Amniotic stem cell (primary cell): ENCODE results near the gene RAD51B.

Experiments used
- DNase-seq: peaks from one replicate; lab custom pipeline; 2025; lab: John Stamatoyannopoulos, UW

RAD51B gene

GRCh38 chr14:68366656-68367055, 547.1 kb downstream of the RAD51B start:
- no peak for DNase-seq

DNA sequence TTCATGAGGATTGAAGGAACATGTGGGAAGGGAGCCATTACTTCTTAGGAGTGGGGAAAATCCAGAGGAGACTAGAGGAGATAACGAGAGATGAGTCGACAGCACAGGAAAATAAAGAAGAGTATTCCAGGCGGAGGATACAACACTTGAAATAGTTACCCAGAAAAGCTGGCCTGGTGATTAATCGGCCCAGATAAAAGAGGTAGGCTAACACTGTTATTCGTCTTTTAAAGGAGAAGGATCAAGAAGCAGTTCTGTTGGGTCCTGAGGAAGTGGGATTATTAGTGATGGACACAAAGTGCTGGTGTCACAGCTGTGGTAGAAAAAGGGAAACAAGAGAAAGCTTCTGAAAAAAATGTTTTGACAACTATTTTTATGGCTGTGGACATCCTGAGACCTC, 548.0 kb downstream of the RAD51B start:
- DNase-seq = no peak

DNA sequence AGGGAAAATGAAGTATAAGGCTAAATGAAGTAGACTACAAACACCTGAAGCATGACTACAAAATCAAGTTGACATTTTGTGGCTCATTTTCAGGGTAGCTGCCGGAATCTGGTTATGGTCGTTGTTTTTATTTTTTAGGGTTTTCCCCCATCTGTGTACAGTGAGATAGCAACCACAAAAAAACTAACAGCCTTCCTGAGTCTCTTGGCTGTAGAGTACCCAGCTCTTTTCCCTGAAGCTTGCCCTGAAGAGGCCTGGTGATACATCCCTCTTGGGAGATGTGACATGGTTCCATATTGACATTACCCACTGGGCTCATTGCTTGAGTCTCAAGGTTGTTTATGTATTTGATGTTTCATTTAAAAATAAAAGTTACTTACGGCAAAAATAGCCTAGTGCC, 549.3 kb downstream of the RAD51B start:
- no peak for DNase-seq

DNA sequence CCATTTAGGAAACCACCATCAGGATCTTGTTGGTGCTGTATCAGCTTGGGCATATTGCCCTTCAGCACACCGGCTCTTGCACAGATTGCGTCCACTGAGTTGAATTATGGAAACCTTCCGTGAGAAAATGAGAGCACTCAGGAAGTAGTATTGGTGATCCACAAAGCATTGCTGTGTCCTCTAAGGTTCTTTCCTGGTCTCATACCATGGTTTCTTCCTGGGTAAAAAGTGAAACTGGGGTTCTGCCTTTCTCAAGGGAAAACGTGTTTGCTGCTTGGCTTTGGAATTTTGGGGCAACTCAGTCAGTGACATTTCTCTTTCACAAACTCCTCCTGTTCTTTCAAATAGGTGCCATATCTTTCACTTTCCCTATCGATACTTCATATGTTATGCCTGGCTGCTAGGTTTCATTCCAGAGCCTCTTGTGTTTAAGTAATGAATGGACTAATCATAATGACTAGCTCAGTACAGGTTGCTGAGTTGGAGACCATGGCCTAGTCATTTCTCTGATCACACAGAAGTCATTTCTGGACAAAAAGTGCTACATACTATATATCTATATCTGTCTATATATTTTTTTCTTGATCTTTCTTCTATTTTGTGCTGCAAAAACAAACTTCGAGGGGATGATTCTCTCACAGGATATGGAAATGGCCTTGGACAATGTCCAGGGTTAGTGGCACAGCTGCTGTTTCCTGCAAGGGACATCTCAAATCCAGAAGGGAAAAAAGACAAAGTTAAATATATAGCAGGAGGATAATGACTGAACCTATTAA, 549.9 kb downstream of the RAD51B start:
- DNase-seq = no peak

DNA sequence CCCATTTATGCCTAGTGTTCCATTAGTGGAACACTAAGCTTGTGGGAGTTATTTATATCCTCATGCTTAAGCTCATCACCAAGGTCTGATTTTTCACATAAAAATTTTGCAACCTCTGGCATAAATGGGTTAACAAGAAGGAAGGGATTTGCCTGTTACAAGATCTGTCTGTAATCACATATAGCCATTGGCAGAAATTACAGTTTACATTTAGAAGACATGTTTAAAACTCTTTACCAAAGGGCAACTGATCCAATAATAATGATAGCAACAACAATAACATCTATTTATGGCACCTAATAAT, 550.4 kb downstream of the RAD51B start:
- DNase-seq = no peak

DNA sequence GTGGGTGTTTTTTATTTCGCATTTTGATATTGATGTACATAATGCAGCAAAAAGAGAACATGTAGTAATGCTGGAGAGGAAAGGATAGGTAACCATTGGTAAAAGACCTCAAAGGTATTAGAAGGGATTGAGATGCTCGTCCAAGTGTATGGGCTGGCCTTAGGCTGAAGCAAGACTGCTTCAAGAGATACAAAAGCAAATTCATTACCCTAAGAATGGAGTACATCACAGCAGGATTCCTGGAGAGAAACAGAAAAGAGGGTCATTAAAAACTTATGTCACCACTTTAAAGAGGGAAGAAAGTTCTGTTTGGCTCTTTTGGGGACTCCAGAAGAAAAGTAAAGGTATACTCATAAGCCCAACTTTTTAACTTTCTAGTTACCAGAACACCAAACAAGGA, 552.8 kb downstream of the RAD51B start:
- DNase-seq = no peak

- no peak for DNase-seq
These were observed 553.6 kb downstream of the RAD51B start for GRCh38 chr14:68373124-68373646.

DNA sequence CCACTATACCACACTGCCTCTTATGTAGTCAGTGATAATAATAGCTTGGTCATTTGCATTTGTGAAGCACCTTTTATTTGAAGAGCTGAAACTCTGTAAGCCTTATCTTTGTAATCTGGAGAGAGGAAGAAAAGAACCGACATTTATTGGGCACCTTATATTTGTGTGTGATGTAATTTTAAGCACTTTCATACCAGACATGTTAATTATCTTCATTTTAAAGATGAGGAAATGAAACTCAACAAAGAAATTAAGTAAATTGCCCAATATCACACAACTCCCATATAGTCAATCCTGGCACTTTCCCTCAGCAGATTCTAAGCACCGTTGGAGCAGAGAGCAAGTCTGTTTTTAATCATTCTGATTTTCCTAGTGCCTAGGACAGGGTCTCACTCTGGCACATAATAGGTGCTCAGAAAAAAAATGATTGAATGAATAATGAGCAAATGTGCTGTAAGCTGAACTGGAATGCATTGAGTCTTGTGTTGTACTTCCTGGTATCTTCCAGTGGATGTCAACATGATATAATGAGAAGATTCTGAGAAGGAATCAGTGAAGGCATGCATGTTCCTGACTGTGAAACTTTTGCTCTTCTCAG, 554.4 kb downstream of the RAD51B start:
- DNase-seq = no peak

- DNase-seq = no peak
These were observed 555.1 kb downstream of the RAD51B start for GRCh38 chr14:68374682-68375081.

DNA sequence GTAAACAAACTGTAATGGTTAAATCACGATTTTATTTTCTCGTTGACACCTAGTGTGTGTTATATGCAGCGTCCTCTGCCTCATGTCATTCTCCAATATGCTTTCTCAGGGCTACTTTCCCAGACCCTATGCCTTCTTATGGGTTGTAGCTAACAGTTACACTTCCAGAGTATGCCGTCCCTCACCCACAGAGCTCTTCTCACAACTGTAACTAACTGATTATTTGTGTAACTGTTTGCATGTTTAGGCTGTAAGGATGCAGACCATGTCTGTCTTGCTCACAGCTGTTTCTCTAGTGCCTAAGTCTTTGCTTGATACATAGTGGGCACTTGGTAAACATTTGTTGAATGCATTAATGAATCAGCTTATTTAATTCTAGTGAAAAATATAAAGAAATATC, 555.8 kb downstream of the RAD51B start:
- no peak for DNase-seq

DNA sequence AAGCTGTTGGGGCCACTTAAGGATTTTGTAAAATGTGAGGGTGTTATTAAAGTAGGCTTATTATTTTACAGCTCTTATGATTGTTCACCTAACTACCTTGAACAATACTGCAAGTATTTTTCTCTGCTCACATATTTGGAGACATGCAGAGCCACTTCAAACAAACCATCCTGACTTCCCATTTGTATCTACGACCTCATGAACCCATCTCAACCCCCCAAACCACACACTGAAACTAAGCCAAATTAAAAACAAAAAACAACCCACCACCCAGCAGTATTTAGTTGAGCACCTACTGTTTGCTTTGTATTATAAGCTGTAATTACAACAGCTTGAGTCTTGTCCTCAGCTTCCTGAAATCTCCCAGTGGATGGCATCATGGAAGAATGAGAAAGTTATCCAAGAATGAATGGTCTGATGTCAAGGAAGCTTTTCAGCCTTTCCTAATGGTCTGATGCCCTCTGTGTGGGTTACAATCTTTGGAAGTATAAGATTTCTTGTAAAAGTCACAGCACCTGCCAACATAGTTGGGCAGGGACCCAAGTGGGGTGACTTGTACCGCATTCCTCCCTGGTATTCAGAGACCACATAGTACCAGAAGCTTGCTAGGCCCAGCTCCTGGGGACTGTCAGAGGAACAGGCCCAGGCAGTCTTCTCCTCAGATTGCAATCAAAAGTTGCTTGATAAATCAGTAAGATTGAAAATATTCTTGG, 556.6 kb downstream of the RAD51B start:
- no peak for DNase-seq

- DNase-seq = no peak
These were observed 557.4 kb downstream of the RAD51B start for GRCh38 chr14:68377006-68377405.

DNA sequence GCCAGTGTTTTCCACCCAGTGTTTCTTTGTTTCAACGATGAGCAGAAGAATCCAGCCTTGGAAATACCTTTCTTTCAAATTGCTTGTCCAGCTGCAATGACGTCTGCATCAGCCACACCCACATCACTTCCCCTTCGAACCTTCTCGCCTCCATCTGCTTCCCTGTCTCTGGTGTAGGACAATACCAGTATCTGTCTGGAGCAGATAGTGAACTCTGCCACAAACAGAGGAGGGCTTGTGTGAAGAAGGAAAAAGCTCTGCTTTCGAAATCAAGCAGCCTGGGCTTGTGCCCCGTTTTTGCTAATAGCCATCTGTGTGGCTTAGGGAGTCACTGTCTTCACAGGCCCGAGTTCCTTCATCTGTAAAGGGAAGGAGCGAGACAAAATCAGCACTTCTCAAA, 557.9 kb downstream of the RAD51B start:
- no peak for DNase-seq

DNA sequence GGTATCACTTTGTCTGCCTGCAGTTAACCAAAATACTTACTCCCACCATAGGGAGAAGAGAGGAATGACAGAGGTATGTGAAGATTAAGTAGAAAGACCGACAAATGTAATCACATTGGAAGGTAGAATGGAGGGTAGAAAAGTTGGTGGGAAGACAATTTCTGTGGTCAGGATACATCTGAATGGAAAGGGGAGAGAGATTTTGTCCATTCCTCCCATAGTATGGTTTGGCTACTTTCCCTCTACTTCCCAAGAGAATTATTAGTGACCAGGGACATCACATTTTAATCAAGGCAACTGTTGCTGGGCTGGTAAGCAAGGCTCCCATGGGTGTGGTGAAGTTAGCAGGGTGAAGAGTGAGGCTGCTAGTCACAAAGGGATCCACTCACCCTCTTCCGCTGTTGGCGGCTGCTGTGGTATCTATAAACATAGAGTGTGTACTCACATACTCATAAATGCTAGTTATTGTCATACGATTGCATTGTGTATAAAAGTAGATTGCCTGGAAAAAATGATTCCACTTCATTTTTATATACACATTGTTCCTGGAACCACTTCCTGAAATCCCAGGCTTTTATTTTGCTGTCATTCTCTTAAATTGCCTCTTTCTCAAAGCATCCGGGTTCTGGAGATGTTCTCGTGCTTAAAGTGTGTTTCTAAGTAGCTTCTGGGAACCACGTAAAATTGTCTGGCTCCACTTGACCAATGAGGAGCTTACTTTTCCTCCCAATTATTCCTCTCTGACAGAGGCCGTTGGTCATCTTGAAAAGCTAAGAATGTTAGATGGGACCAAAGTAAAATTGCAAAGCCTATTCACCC, 560.1 kb downstream of the RAD51B start:
- DNase-seq = no peak

DNA sequence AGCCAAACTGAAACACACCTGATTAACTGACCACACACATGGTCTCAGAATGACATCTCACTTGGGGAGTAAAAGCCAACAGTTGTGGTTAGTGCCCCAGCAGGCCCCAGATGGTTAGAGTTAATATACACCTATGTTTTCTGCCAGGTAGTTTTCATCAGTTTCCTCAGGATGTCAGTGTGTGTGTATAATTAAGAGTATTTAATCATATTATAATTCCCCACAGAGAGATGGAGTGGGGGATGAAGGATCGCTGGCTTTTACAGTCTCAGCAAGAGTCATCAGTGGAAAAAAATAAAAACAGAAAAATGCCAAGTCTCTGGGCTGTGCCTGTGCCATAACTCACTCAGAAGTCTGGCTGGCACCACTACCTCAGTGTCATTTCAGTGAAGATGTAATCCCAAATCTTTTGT, 560.8 kb downstream of the RAD51B start:
- no peak for DNase-seq

DNA sequence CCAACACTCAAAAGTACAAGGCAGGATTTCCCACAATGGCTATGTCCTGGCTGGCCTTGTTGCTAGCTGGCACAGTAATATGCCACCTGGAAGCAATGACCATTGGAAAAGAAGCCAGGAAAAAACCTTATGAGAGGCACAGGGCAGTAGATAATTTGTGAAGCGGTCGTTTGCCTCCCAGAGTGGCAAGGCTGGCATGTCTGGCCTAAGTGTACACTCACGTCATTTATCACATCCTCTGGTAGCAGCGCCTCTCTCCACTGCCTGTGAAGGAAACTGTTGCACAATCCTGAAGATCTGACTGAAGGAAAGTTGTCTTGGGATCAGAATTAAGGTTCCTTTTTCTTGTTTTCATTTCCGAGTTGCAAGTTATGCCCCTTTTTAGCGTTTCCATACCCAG, 564.8 kb downstream of the RAD51B start:
- no peak for DNase-seq

DNA sequence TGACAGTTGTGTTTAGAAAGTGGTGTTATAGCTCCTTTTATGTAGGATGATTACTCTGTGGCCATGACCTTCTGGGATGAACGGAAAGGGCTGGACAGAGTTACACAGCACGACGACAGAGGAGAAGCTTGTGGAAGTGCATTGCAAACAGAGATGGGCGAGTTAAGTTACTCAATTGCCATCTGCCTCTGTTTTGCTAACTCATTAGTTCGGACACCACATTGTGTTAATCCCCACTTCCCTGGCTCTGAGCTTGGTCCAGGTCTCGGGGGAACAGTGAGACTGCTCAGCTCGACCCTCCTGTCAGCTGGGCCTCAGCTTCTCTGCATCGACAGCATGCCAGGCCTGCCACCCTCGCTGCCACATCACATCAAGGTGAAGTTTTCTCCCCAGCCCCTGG, 565.3 kb downstream of the RAD51B start:
- no peak for DNase-seq

- DNase-seq = no peak
These were observed 566.9 kb downstream of the RAD51B start for GRCh38 chr14:68386446-68386845.

DNA sequence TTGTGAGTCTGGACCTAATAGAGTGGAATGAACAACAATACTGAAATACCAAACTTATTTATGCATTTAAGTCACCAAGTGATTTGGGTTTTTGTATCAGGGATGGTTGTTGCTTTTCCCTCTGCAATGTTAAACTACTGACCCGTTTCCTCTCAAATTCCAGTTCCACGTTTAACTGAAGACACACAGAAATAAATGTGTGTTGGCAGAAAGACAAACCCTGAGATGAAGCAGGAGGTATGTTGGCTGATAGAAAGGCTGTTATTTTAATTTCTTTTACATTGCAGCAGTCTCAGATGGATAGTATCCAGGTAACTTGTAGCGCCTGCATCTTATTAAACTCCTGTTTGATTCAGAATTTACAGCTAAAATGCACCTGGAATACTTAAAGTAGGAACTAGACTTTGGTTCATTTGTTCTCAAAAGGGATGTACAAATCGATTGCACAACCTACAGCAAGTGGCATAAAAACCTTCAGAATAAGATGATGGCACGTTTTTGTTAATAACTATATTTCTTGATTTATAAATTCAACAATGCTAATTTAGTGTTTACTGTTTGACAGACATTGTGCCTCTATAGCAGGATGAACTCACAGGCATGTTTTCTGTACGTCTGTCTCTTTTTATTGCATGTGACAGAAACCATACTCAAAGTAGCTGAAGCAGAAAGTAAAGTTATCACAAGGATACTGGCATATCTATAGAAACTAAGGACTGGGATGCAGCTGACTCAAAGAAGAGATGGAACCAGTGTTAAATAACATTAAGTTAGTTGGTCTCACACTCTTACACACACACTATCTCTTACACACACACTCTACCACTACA, 567.6 kb downstream of the RAD51B start:
- DNase-seq = no peak

- DNase-seq = no peak
These were observed 570.4 kb downstream of the RAD51B start for GRCh38 chr14:68389943-68390342.

GRCh38 chr14:68390741-68391140, 571.2 kb downstream of the RAD51B start:
- no peak for DNase-seq
